ENCODE measurements around the gene KREMEN1.

Gene KREMEN1

DNA sequence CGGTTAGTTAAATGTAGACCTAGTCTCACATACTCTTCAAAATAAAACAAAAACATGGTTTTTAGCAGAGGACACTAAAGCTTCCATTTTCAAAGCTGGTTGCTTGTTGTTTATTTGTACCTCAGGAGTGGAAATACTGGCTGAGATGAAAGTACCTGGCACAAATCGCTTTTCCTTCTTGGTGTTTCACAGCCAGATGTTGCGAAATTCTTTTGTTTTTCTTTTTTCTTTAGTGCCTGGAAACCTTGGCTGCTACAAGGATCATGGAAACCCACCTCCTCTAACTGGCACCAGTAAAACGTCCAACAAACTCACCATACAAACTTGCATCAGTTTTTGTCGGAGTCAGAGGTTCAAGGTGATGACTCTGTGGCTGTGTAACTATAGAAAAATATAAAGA lies 48.3 kb downstream of the KREMEN1 start:
- Histone ChIP-seq H3K36me3 (replicated peaks) (no peaks in the 10 kb centered on the region), H3K27ac (no peak overlapping the region), H3K27me3 (replicated peaks) (no peaks in the 10 kb centered on the region), H3K4me3 (ENCODE audit: low read depth, low read length) (no peak overlapping the region)
- no peak for DNase-seq
- in situ Hi-C loops (cut with HindIII; ENCODE audit: low pct_ligation_motif_present, low sequenced_read_pairs): no loop called here
- TF ChIP-seq CTCF (IDR thresholded peaks at IDR 0.05; ENCODE audit: low read depth, low read length, missing control alignments): no peak

- no peak overlapping the region for H3K27ac ChIP-seq
- no peak for TF ChIP-seq CTCF (IDR thresholded peaks at IDR 0.05; ENCODE audit: low read depth, low read length, missing control alignments)
- no peaks in the 10 kb centered on the region for H3K27me3 ChIP-seq (replicated peaks)
- no peak overlapping the region for H3K4me3 ChIP-seq (ENCODE audit: low read depth, low read length)
- in situ Hi-C loops (cut with HindIII; ENCODE audit: low pct_ligation_motif_present, low sequenced_read_pairs): no loop called here
- DNase-seq: no peak
- H3K36me3 ChIP-seq (replicated peaks): no peaks in the 10 kb centered on the region
Measured at GRCh38 chr22:29122041-29122440, 49.2 kb downstream of the KREMEN1 start.

- no peak overlapping the region for H3K27ac ChIP-seq
- DNase-seq: no peak
- TF ChIP-seq CTCF (IDR thresholded peaks at IDR 0.05; ENCODE audit: low read depth, low read length, missing control alignments): no peak
- in situ Hi-C loops (cut with HindIII; ENCODE audit: low pct_ligation_motif_present, low sequenced_read_pairs): no loop called here
- no peaks in the 10 kb centered on the region for H3K27me3 ChIP-seq (replicated peaks)
- H3K36me3 ChIP-seq (replicated peaks): no peaks in the 10 kb centered on the region
- H3K4me3 ChIP-seq (ENCODE audit: low read depth, low read length): no peak overlapping the region
Measured at GRCh38 chr22:29124777-29125442, 52.1 kb downstream of the KREMEN1 start.

DNA sequence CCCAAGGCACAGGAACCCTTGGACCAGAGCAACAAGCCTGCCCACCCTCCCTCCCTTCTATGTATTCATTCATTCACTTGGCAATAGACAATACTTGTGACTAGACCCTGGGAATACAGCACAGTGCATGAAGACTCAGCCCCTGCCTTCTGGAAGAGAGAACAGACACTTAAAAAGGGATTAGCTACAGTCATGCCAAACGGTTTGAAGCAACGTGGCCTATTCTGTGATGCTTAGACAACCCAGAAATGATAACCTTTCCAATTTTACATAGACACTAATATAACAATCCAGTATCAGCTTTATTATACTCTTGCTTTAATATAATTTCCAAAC lies 52.6 kb downstream of the KREMEN1 start:
- no peak for TF ChIP-seq CTCF (IDR thresholded peaks at IDR 0.05; ENCODE audit: low read depth, low read length, missing control alignments)
- no peaks in the 10 kb centered on the region for H3K36me3 ChIP-seq (replicated peaks)
- no peaks in the 10 kb centered on the region for H3K27me3 ChIP-seq (replicated peaks)
- in situ Hi-C loops (cut with HindIII; ENCODE audit: low pct_ligation_motif_present, low sequenced_read_pairs): no loop called here
- H3K27ac ChIP-seq: no peak overlapping the region
- no peak overlapping the region for H3K4me3 ChIP-seq (ENCODE audit: low read depth, low read length)
- no peak for DNase-seq

- no peak for TF ChIP-seq CTCF (IDR thresholded peaks at IDR 0.05; ENCODE audit: low read depth, low read length, missing control alignments)
- in situ Hi-C loops (cut with HindIII; ENCODE audit: low pct_ligation_motif_present, low sequenced_read_pairs): no loop called here
- Histone ChIP-seq H3K27me3 (replicated peaks) (no peaks in the 10 kb centered on the region), H3K36me3 (replicated peaks) (no peaks in the 10 kb centered on the region), H3K27ac (no peak overlapping the region), H3K4me3 (ENCODE audit: low read depth, low read length) (no peak overlapping the region)
- DNase-seq: no peak
Measured at GRCh38 chr22:29125844-29126243, 53.0 kb downstream of the KREMEN1 start.

All from brain microvascular endothelial cell (primary cell).